ENCODE results near the gene PHACTR3.
"Not testable (repeated sequence)": the region's sequence is repeated elsewhere in the genome, so short reads cannot be mapped to it uniquely, and the experiment has no call there.

Gene PHACTR3

DNA sequence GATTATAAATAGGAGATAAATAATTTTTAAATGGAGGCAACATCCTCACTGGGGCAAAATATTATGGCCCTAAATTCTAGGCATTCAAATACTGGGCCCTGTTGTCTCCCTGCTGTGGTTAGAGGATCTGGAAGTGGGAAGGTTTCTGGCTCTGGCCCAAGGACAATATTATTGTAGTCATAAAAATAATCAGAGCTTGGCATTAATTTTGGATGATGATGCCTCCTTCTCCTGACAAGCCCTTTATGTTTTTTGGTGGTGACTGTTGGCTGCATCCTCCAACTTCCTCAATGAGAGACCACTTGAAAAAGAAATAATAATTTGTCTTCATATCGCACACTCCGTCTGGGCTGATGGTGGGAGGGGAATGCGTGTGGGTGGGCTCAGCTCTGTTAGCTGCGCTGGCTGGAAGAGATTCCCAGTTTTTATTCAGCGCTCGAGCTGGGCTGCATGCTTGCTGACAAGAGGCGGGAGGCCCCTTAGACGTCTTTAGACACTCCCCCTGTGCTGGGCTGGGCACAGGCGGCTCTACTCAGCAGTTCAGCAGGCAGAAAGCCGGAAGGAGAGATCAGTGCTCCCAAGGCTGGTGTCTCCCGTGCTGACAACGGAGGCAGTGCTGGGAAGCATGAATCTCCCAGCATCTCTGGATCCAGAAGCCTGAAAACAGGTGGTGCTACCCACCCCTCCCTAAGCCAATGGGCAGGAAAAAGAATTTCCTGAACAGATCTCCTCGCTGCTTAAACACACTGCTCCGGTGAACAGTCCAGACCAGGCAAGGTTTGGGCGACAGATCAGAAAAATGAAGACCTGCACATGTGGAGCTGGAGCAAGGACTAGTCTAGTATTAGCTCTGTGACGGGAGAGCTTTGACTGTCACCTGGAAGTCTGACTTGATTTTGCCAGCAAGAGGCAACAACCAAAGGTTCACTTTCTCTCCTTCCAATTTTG is 231.4 kb downstream of the PHACTR3 start:
- peak; percentile 82 for DNase-seq

GRCh38 chr20:59836767-59837166 is 232.4 kb downstream of the PHACTR3 start:
- no peak for DNase-seq

DNA sequence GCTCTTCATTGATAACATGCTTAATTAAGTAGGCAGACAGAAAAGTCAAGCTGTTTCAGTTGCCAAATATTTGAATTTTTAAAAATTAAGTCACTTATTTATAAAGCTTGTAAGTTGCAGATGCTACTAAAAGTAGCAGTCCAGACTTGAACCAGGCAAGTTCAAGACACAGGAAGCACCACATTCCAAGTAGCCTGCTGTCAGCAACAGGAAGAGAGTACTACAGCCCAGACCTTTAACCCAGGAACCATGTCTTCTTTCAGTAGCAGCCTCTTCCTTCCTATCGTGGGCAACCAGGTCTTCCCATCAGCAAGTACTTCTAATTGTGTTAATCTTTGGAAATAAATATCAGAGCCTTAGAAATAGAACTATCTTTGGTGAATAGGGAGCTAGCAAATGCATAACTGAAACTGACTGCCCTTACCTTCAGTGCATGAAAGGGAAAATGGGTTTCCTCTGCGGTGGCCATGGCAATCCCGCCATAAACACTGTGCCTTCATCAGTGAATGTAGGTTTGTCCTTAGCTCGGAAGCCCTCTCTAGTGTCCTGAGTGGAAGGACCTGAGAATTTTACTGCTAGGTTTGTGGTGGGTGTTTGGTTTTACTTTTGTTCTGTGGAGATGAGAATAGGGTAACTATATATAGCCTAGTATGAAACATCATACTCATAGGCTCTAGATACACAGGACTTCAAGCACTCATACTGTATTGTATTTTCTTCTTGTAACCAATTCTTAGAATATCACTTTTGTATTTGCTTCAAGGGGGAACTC is 233.5 kb downstream of the PHACTR3 start:
- no peak for DNase-seq

DNA sequence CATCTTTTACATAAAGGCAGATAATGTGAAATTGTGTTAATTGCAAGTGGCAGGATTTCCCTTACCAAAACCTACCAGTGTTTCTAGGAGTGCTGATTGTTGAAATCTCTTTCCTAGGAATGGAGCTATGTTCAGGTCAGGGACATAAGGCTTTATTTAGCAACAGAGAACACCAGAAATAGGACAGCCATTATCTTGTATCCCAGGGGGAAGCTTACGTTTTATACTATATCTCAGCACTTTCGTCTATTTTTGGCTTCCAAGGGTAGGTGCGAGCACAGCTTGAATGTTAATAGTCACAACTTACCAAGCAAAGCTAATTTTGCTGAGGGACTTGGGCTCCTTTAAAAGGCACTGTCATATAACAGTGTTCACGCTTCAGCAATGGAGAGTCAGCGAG is 235.1 kb downstream of the PHACTR3 start:
- DNase-seq: no peak

DNA sequence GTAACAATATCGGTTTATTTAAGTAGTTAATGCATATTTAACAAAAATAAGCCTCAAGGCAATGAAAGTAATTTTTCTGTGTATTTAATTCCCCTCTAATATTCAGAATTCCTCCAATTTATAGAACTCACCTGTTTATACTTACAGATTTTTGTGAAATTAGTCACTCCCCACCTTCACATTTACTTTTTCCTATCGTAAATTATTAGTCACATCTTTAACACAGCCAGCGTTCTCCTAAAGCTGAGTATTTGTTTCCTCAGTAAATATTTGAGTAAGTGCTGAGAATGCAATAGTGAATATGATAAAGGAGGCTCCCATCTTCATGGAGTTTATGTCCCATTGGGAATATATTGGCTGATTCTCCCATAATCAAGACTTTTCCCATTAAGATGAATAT is 241.1 kb downstream of the PHACTR3 start:
- DNase-seq: no peak

DNA sequence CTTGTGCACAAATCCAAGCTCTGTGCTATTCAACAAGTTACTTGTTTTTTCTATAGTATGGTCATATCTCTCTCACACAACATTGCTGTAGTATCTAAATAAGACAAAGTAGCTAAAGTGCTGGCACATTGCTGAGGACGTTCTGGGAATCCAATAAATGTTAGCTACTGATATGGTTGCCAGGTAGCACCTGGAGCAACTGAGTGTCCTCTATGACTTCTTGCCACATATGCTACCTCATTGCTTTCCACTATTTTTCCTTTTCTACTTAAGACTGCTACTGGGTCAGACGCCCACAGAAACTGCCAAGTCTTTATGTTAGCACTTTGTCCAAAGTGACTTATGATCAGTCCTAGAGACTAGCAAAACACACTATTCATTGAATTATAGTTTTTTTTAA is 243.8 kb downstream of the PHACTR3 start:
- no peak for DNase-seq

DNA sequence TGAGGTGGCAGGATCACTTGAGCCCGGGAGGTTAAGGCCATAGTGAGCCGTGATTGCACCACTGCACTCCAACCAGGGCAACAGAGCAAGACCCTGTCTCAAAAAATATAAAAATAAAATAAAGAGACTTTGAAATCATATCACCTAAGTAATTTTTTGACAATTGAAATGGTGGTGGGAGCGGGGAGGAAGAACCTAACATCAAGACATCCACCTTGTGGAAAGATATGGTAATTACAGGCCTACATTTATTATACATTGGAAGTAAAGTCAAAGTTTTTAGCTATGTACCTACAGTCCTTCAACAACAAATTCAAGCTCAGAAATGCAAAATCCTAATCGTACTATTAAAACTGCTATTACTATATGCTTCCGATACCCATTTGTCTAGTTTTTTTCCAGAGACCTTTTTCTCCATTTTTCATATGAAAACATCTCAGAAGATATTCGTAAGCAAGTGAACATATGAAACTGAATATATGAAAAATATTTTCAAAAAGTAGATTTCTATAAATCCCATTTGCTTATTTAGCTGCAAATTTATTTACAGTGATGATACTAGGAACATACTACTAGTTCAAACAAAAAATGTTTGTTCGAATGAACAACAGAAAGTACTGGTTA is 245.8 kb downstream of the PHACTR3 start:
- DNase-seq: peak; percentile 28

DNA sequence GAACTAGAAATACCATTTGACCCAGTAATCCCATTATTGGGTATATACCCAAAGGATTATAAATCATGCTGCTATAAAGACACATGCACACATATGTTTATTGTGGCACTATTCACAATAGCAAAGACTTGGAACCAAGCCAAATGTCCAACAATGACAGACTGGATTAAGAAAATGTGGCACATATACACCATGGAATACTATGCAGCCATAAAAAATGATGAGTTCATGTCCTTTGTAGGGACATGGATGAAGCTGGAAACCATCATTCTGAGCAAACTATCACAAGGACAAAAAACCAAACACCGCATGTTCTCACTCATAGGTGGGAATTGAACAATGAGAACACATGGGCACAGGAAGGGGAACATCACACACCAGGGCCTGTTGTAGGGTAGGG is 252.2 kb downstream of the PHACTR3 start:
- DNase-seq: not testable (repeated sequence)

DNA sequence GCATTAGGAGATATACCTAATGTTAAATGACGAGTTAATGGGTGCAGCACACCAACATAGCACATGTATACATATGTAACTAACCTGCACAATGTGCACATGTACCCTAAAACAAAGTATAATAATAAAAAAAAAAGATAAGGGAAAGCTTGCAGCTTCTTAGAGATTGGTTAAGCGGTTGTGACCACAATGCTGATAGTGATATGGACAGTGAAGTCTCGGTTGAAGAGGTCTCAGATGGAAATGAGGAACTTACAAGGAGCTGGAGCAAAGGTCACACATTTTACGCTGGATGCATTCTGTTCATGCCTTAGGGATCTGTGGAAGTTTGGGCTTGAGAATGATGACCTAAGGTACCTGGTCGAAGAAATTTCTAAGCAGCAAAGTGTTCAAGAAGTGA is 252.6 kb downstream of the PHACTR3 start:
- not testable (repeated sequence) for DNase-seq

DNA sequence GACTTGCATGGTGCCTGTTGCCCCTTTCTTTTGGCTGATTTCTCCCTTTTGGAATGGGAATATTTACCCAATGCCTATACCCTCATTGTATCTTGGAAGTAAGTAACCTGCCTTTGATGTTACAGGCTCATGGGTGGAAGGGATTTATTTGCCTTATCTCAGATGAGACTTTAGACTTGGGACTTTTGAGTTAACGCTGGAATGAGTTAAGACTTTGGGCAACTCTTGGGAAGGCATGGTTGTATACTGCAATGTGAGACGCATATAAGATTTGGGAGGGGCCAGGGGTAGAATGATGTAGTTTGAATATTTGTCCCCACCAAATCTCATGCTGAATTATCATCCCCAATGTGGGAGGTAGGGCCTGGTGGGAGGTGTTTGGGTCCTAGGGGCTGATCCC is 253.6 kb downstream of the PHACTR3 start:
- no peak for DNase-seq

DNA sequence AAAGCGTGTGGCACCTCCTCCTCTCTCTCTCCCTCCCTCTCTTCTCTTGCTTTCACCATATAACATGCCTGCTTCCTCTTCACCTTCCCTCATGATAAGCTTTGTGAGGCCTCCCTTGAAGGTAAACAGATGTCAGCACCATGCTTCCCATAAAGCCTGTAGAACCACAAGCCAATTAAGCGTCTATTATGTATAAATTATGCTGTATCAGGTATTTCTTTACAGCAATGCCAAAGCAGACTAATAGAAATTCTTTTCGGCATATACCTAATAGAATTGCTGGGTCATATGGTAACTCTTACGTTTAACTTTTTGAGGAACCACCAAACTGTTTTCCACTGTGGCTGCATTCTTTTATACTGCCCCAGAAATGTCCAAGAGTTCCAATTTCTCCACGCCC is 254.1 kb downstream of the PHACTR3 start:
- DNase-seq: no peak

DNA sequence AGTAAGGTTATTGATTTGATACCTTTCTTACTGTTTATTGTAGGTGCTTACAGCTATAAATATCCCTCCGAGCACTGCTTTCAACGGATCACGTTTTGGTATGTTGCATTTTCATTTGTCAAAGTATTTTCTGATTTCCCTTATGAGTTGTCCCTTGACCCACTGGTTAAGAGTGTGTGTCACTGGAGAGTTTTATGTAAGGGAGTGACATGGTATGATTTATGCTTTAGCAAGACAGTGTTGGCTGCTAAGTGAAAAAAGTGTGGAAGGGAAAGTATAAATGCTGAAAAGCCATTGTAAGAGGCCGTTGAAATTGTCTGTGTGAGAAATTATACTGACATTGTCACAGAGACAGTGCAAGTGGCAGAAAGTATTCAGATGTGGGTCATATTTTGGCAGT is 257.1 kb downstream of the PHACTR3 start:
- no peak for DNase-seq

DNA sequence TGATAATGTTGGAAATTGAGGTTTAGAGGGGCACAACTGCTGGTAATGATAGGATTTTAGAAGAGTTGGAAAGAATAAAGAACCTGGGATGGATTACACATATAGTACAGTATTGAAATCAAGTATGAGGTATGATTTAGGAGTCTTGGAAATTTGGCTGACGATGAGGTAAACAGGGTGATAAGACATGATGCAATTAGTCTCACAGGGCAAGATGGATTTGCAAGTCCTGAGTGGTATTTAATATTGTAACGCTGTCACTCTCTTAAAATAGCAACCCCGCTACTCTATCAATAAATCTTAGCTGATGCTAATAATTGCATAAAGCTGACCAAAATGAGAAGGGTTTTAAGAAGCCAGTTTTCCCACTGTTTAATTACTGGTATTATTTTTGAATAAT is 258.7 kb downstream of the PHACTR3 start:
- no peak for DNase-seq

DNA sequence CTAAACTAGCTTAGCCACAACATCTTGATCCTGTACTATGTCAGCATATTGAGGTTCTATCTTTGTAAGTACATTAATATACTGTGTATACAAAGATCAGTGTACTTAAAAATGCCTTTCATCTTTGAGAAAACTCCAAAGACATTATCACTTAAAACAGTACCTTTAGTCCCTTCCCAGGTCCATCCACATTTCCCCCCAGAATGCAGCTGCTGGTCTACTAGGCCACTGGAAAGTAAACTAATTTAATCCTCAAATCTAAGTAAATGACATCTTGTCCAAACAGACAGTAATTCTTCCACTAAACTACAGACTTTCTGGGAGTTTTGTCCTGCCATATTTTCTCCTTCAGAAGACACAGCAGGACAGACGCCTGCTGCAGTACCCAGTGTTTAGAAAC is 260.4 kb downstream of the PHACTR3 start:
- DNase-seq: no peak

GRCh38 chr20:59866338-59866737 is 262.0 kb downstream of the PHACTR3 start:
- DNase-seq: no peak

DNA sequence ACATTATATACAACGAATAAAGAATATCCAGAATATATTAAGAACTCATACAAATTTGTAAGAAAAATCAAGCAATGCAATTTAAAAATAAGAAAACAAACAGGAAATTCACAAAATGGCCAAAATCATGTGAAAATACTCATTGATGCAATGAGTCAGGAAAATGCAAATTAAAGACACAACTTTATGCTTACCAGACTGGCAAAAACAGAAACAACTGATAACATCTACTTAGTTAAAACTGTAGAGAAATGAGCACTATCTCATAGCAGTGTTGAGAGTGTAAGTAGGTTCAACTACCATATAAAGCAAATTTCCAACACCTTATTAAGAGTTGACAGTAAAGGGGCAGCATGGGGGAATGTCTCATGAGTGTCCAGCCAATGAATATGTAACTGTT is 266.8 kb downstream of the PHACTR3 start:
- no peak for DNase-seq

GRCh38 chr20:59873409-59873808 is 269.1 kb downstream of the PHACTR3 start:
- DNase-seq: no peak

GRCh38 chr20:59880198-59880597 is 275.9 kb downstream of the PHACTR3 start:
- DNase-seq: no peak

GRCh38 chr20:59884494-59884893 is 280.2 kb downstream of the PHACTR3 start:
- DNase-seq: no peak

DNA sequence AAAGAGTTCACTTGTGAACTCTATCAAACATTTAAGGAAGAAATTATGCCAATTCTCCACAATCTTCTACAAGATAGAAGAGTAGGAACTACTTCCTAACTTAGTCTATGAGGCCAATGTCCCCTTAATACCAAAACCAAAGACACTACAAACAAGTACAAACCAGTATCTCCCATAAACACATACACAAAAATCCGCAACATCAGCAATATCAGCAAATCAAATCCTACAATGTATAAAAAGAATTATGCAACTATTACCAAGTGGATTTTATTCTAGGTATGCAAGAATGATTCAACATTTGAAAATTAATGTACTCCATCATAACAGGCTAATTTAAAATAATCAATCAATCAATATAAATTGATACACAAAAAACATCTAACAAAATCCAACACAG is 283.7 kb downstream of the PHACTR3 start:
- no peak for DNase-seq

DNA sequence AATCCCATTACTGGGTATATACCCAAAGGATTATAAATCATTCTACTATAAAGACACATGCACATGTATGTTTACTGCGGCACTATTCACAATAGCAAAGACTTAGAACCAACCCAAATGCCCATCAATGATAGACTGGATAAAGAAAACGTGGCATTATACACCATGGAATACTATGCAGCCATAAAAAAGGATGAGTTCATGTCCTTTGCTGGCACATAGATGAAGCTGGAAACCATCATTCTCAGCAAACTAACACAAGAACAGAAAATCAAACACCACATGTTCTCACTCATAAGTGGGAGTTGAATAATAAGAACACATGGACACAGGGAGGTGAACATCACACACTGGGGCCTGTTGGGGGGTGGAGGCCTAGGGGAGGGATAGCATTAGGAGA is 285.7 kb downstream of the PHACTR3 start:
- DNase-seq: not testable (repeated sequence)

GRCh38 chr20:59891581-59891980 is 287.2 kb downstream of the PHACTR3 start:
- DNase-seq: no peak

GRCh38 chr20:59895908-59896307 is 291.6 kb downstream of the PHACTR3 start:
- no peak for DNase-seq

Data from COR-L47 (cell line).